Measurements from ENCODE around the gene CETP.
"Not testable (repeated sequence)": the region's sequence is repeated elsewhere in the genome, so short reads cannot be mapped to it uniquely, and the experiment has no call there.

CETP gene

DNA sequence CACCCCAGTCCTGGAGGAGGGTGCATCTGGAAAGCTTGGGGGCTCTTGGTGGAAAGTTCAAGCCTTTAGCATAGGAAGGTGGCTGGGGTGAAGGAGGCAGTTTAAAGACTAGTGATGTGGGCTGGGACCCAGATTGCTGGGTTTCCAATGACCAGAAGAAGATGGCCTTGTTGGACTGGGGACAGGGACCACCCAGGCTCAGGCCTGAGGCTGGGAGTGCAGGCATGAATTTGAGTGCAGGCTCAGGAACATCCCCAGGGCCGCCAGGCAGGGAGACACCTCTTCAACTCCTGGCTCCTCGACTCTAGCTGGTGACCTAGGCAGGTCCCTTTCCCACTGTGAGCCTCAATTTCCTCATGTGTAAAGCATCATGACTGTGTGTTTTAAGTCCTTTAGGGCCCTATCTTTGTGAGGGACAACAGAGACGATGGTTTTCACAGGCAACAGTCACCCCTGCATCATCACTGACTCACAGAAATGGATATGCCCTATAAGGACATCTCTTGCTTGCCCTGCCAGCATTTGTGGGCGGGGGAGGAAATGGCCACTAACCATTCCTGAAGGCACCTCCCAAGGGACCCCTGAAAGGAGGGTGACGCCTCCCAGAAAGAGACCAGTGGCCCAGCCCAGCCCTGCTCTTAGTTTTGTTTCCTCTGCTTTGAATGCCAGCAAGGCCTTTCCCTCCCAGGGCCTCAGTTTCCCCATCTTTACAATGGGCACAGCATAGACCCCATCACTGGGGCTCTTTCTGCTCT, 38.7 kb downstream of the CETP start:
- DNase-seq: peak; percentile 46

DNA sequence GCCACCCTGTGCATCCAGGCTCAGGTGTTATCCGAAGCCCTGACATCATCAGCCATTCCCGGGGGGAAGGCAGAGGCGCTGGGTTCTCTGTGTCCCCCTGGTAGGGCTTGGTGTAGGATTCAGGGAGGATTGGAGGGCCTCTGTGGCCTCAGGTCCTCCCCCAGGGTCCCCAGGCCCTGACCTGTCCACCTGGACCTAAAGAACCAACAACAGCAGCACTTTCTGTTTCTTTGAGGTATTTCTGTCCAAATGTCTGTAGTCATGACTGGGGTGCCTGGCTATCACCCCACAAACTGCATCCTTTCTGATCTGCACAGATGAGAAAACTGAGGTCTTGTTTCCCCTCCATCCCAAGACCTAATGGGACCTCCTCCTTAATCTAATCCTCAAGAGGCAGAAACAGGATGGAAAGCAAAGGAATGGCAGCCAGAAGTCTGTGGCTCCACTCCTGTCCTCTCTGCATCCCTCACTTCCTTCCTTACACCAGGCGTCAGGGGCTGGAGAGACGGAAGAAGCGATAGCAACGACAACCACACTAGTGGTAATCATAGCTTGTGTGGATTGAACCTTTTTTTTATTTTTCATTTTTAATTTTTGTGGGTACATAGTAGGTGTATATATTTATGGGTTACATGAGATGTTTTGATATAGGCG, 39.4 kb downstream of the CETP start:
- DNase-seq: no peak

GRCh38 chr16:57003439-57004386, 42.0 kb downstream of the CETP start:
- DNase-seq: no peak

DNA sequence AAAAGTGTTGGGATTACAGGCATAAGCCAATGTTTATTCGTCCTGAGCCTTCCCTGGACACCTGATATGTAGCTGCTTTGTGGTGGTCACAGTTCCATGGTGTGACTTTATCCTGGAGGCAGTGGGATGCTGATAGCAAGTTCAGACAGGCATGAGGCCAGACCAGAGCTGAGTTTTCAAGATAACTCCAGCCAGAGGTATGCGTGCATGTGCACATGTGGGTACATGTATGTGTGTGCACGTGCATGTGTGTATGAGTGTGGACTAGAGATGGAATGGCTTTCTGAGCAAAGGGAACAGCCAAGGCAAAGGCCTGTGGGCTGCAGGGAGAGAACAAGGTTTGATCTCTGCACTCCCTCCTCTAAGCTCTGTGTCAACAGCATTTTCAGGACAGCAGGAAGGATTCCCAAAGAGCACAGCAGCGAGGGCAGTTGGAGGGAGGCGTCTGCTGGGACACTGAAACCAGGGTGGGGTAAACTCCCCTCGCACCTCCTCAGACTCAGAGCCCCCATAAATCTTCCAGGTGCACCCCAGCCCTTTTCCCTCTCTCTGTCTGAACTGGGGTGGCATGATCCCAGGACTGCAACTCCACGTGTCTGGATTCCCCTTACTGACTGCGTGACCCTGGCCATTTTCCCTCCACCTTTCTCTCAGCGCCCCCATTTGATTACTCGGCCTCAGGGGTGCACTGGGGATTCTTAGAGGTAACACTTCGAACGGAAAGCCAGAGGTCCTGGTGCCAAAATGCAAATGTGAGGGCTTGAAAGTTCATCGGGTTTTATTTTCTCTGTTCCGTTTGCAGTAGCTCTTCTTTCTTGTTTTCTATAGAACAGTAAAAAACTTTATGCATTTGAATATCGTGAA, 42.9 kb downstream of the CETP start:
- DNase-seq: no peak

DNA sequence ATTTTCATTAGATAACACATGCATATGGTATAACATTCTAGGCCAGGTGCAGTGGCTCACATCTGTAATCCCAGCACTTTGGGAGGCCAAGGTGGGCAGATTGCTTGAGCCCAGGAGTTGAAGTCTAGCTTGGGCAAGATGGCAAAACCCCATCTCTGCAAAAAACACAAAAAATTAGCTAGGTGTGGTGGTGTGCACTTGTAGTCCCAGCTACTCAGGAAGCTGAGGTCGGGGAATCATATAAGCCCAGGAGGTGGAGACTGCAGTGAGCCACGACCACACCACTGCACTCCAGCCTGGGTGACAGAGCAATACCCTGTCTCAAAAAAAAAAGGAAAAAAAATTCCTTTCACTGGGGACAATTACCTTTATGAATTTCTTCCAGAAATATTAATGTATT, 43.8 kb downstream of the CETP start:
- DNase-seq: not testable (repeated sequence)

- DNase-seq: no peak
These were observed 45.3 kb downstream of the CETP start for GRCh38 chr16:57007050-57007449.

- DNase-seq: no peak
These were observed 45.8 kb downstream of the CETP start for GRCh38 chr16:57007530-57007929.

DNA sequence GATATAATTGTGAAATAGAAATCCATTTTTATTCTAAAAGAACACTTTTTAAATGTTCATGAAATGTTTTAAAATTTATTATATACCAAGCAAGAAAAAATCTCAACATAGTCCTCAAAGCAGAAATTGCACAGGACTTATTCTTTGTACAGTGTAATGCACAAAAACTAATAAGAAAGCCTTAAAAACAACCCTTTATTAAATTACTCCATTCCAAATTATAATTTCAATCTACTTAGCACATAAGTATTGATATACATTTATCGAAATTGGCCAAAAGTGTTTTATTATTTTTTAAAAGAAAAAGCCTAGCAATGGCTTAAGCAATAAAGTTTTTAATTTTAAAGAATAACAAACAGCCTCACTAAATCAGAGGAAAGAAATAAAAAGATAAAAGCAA, 46.7 kb downstream of the CETP start:
- DNase-seq: no peak

DNA sequence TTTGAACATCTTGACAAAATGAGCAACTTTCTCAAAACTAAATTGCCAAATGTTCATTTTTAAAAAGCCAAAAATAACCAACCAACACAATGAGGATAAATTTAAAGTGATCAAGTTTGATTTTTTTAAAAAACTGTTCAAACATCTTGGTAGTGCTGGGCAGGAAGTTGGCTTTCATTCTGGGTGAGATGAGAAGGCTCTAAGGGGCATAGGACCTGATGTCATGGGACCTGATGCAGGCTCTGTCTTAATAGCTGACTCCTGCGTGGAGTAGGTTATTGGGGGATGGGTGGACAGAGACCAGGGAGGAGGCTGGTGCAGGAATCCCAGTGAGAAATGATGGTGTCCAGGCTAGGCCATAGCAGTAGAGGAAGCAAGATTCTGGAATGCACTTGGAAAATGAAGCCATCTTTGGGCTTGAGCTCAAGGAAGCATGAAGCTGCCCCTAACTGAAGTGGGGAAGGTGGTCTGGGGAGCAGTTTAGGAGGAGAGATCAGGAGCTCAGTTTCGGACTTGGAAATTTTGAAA, 48.0 kb downstream of the CETP start:
- DNase-seq: no peak

DNA sequence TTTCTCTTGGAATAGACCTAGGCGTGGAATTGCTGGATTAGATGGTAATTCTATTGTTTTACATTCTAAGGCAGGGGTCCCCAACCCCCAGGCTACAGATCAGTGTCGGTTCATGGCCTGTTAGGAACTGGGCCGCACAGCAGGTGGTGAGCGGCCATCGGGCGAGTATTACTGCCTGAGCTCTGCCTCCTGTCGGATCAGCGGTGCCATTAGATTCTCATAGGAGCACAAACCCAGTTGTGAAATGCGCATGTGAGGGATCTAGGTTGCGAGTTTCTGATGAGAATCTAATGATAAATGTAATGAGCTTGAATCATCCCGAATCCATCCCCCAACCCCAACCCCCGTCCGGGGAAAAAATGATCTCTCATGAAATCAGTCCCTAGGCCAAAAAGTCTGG, 50.6 kb downstream of the CETP start:
- no peak for DNase-seq

DNA sequence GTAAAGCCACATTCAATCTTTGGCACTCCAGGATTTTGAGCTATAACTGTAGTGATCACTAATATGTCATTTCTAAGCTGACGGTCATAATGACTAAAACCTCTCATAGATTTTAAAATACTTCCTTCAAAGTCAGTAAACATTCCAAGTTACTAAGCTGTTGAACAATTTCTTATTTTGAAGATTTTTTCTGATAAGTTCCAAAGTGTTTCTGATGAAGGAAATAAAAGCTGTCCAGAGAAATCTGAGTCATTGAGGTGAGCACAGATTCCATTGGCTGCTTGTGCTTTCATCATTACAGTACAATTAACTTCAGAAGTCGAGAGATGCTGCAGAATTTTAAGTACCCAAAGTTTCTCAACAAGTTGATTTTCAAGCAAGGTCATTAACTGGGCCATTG, 51.5 kb downstream of the CETP start:
- DNase-seq: no peak

GRCh38 chr16:57013902-57014301, 52.2 kb downstream of the CETP start:
- DNase-seq: no peak

DNA sequence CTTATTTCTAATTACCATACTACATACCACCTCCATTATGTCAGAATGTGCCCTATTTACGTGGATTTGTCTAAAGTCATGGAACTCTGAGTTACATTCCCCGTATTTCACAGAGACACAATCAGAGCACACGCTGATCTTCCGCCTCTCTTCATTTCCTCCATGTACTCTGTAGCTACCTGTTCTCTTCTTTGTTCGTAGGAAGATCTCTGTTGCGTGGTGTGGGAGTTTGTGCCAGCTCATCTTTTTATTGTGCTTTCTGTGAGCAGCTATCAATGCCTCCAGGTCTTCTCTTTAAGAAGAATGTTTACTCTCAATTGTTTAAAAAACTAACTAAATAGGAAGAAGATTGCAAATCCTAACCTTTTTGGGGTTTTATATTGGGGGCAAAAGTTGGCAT, 54.6 kb downstream of the CETP start:
- DNase-seq: no peak

- DNase-seq: no peak
These were observed 55.1 kb downstream of the CETP start for GRCh38 chr16:57016831-57017230.

DNA sequence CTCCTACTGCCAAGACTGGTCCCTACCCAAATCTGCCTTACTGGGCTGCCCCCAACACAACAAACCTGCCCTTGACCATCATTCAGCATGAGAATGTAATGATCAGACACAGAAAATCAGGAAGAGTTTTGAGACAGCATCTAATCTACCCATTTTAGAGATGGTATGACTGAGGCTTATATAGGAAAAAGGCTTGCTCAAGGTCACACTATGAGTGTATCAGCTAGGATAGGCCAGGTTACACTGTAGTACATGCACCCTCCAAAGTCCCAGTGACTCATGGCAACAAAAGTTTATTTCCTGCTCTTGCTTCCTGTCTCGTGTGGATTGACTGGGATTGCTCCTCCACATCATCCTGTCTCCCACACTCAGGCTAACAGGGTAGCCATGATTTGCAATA, 55.5 kb downstream of the CETP start:
- no peak for DNase-seq

GRCh38 chr16:57019746-57020145, 58.0 kb downstream of the CETP start:
- DNase-seq: no peak

- no peak for DNase-seq
These were observed 58.9 kb downstream of the CETP start for GRCh38 chr16:57020651-57021050.

GRCh38 chr16:57021757-57022156, 60.0 kb downstream of the CETP start:
- no peak for DNase-seq

DNA sequence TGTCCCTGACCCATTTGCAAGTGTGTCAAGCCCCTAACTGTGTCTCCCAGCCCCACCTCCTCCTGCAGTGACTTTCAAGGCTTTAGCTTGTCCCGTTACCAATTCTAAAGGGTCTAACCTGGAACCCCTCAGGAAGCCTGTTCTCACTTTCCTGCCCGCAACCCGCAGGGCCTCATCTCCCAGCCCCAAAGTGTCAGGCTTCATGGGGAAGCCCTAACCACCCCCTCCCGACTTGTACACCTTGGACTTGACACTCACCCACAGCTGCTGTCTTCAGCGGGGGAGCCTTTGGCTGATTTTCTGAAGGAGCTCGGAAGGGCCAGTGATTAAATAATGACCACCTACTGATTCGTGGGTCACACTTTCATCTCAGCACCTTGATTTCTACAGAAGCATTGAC, 60.7 kb downstream of the CETP start:
- DNase-seq: no peak

DNA sequence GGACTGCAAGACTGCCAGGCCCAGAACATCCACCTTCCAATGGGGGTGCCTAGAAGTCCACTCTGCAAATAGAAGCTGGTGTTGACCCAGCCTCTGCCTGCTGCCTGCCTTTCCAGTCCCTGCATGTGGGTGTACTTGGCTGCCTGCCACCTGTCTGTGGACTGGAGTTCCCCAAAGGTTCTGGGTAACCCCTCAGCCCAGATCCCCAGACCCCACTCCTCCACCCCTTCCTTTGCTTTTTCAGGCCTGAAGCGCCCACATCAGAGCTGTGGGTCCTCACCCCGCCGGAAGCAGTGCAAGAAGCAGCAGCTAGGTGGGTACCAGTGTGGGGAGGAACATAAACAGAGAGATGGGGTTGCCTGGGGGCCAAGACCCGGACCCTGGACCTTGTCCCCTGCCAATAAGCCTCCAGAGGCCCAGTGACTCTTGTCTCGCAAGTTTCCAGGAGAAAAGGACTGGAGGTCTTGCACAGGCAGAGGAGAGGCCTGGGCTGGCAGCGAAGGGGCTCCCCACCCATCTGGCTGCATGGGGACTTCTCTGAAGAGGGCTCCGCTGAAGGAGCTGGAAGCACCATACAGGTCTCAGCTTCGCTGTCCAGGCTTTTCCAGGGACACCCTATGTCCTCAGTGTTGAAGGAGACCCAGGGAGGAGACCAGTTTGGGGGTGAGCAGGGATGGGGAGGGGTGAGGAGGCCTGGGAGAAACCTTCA, 61.9 kb downstream of the CETP start:
- no peak for DNase-seq

DNA sequence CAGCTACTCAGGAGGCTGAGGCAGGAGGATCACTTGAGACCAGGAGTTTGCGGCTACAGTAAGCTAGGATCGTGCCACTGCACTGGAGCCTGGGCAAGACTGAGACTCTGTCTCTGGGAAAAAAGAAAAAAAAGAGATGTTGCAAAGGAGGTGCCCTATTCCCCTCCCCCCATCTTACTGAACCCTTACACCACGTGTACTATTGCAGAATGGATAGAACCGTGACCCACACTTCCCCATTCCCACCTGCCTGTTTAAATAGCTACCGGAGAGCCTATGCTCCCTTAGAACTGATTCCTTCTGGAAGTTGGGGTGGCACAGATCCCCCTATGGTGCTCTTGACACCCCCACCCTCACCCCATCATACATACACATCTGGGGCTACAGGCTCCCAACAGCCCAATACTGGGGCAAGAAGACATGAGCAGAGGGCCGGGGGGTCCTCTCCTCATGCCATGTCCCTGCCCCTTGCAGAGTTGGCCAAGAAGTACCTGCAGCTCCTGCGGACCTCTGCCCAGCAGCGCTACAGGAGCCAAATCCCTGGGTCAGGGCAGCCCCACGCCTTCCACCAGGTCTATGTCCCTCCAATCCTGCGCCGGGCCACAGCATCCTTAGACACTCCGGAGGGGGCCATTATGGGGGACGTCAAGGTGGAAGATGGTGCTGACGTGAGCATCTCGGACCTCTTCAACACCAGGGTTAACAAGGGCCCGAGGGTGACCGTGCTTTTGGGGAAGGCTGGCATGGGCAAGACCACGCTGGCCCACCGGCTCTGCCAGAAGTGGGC, 63.3 kb downstream of the CETP start:
- DNase-seq: no peak
